GM18873 (cell line): Measurements from ENCODE around the gene ZBTB26.
"Not testable (repeated sequence)": the region's sequence is repeated elsewhere in the genome, so short reads cannot be mapped to it uniquely, and the experiment has no call there.

ENCODE experiments used
- ATAC-seq: cut with Tn5 transposase; IDR thresholded peaks from one replicate; pipeline ENCODE4 v1.9.1; 2021; ENCODE audit warnings: mild to moderate bottlenecking, moderate library complexity, moderate number of reproducible peaks; ENCODE audit not compliant: unreplicated experiment, low FRiP score

Gene ZBTB26

DNA sequence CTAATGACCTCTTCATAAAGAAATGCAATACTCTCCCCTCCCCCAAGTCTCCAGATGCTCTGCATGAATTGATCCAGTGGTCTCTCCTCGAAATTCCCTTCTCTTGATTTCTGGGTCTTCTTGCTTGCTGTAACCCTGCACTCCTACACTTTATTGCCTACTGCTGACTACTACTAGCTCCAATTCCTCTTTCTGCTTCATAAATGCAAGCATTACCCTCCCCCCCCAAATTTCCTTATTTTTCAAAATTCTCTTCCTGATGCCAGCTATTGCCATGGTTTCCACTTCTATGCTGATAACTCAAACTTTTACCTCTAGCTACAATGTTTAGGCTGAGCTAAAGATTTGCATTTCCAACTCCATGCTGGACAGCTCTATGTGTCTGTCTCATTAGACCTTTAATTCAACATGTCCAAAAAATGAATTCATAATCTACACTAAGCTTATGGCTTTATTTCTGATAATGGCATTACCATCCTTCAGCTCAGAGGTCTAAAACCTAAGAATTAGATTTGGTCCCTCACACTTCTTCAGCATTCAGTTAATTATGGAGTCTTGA, 1.4 kb downstream of the ZBTB26 start:
- no peak for ATAC-seq

- no peak for ATAC-seq
Observed at GRCh38 chr9:122923947-122924346, 7.4 kb downstream of the ZBTB26 start.

DNA sequence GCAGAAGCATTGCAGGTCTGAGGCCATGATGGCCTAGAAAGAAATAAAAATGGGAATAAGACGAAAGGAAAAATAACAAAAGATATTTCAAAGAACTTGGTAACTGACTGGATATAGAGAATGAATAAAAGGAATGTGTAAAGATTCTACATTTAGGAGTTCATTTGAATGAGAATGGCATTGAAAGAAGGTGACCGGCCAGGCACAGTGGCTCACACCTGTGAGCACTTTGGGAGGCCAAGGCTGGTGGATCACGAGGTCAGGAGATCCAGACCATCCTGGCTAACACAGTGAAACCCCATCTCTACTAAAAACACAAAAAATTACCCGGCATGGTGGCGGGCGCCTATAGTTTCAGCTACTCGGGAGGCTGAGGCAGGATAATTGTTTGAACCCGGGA, 8.6 kb downstream of the ZBTB26 start:
- no peak for ATAC-seq

DNA sequence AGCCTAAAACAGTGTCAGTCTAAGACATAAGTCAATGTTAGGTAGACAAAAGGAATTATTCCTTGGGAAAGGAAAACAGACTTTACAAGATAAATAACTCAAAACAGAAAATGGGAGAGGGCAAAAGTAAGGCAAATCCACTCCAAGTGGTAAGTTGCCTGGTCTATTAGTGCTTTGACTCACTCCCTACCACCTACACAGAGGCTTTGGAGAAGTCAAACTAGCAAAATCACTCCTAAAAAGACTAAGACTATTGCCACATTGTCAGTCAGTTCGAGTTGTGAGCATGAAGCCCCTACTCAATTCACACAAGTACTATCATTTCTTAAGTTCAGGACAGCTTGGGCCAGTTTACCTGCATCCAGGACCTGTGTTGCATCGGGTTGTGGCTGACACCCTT, 13.0 kb downstream of the ZBTB26 start:
- no peak for ATAC-seq

GRCh38 chr9:122912964-122913673, 18.2 kb downstream of the ZBTB26 start, which contains the start of gene ZBTB6:
Gene ZBTB6 (minus strand): TSS chr9:122913323. CDS start chr9:122912072, 1,251 bp downstream.
- ATAC-seq, result peak; percentile 93

GRCh38 chr9:122912671-122912963, 18.7 kb downstream of the ZBTB26 start:
- ATAC-seq, result no peak

- not testable (repeated sequence) for ATAC-seq
Observed at GRCh38 chr9:122906122-122906521, 25.2 kb downstream of the ZBTB26 start.

GRCh38 chr9:122904823-122905710, 26.2 kb downstream of the ZBTB26 start, which contains the start of gene RC3H2:
Gene RC3H2 (minus strand): TSS chr9:122905359. CDS start chr9:122897509, 7,850 bp downstream.
- peak; percentile 80 for ATAC-seq

DNA sequence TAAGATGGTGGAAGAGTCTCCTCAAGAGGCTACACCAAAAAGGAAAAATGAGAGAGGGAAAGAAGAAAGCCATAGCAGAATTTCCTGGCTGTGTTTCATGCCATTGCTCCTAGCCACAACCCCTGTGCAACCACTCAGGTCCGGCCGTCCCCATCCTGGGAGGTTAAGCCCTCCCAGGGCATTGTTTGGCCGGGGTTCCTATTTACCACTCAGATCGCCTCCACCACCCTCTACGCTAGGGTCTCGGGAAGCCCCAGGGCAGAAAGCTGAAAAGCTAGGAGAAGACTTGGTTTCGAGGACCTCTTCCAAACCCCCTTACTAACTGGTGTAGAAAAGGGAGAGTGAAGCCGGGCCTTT, 26.9 kb downstream of the ZBTB26 start:
- peak; percentile 15 for ATAC-seq

DNA sequence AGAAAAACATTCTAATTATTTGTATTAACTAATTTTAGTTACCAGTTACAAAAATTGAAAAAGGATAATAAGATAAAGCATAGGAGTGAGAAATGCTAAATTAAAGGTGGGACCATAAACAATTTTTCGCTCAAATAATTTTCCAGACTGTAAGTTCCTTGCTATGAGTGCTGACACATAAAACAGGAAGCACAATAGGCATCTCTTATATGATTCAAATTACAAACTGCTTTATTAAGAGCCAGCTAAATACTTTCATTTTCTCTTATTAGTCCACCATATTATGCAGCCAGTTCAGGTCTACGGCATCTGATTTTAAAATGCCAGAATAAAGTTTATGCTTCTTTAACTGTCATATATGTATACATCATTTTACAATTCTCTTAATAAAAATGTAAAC, 30.5 kb downstream of the ZBTB26 start:
- ATAC-seq, result no peak

- no peak for ATAC-seq
Observed at GRCh38 chr9:122897969-122898368, 33.3 kb downstream of the ZBTB26 start.

GRCh38 chr9:122888480-122888879, 42.8 kb downstream of the ZBTB26 start:
- no peak for ATAC-seq

GRCh38 chr9:122883125-122883524, 48.2 kb downstream of the ZBTB26 start:
- ATAC-seq, result no peak

GRCh38 chr9:122879443-122879842, 51.9 kb downstream of the ZBTB26 start:
- ATAC-seq, result no peak

- ATAC-seq, result no peak
Observed at GRCh38 chr9:122875523-122875922, 55.8 kb downstream of the ZBTB26 start.

DNA sequence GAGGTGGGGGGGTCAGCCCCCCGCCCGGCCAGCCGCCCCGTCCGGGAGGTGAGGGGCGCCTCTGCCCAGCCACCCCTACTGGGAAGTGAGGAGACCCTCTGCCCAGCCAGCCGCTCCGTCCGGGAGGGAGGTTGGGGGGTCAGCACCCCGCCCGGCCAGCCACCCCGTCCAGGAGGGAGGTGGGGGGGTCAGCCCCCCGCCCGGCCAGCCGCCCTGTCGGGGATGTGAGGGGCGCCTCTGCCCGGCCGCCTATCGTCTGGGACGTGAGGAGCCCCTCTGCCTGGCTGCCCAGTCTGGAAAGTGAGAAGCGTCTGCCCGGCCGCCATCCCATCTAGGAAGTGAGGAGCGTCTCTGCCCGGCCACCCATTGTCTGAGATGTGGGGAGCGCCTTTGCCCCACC, 64.0 kb downstream of the ZBTB26 start:
- not testable (repeated sequence) for ATAC-seq

GRCh38 chr9:122866079-122866478, 65.2 kb downstream of the ZBTB26 start:
- no peak for ATAC-seq
